C4-2B (cell line): ENCODE measurements around the gene CD99.
A peak's percentile ranks its signal among the peaks of the same experiment; 100 is the strongest.

ENCODE experiments used
- H3K27ac ChIP-seq: fragments of 450-650 bp; 2 replicates; pipeline ENCODE4 v1.5.1; 2017
- CTCF ChIP-seq: fragments of 450-650 bp; conservative IDR thresholded peaks from 2 replicates; pipeline ENCODE4 v1.5.1; 2017; ENCODE audit warnings: mild to moderate bottlenecking
- ZFX ChIP-seq: fragments of 450-650 bp; IDR thresholded peaks from 2 replicates; pipeline ENCODE4 v1.6.1; 2017

The CD99 gene

GRCh38 chrX:2684256-2684655, 6.8 kb upstream of the CD99 start:
- no peak overlapping the region for H3K27ac ChIP-seq
- TF ChIP-seq ZFX (no peak), CTCF (no peak)

GRCh38 chrX:2685886-2686285, 5.2 kb upstream of the CD99 start:
- no peak overlapping the region for H3K27ac ChIP-seq
- TF ChIP-seq CTCF (no peak), ZFX (no peak)

- no peak for TF ChIP-seq CTCF
- TF ChIP-seq ZFX, result no peak
- peak overlapping the region; percentile 78; the same call in 1 of the 2 replicates for H3K27ac ChIP-seq
Measured at GRCh38 chrX:2689773-2690666, 1.1 kb upstream of the CD99 start.

- TF ChIP-seq ZFX, result peak; percentile 44; the same call in 1 of the 2 replicates
- TF ChIP-seq CTCF, result no peak
- H3K27ac ChIP-seq, result peak overlapping the region; percentile 78
Measured at GRCh38 chrX:2691543-2692220, 587 bp downstream of the CD99 start.

- TF ChIP-seq ZFX, result no peak
- TF ChIP-seq CTCF, result no peak
- peak overlapping the region; percentile 78 for H3K27ac ChIP-seq
Measured at GRCh38 chrX:2692221-2693112, 1.4 kb downstream of the CD99 start.

GRCh38 chrX:2693113-2694002, 2.3 kb downstream of the CD99 start:
- TF ChIP-seq ZFX (no peak), CTCF (no peak)
- no peak overlapping the region; the same call in 1 of the 2 replicates for H3K27ac ChIP-seq
